Measurements from ENCODE around the gene ELN.

DNA sequence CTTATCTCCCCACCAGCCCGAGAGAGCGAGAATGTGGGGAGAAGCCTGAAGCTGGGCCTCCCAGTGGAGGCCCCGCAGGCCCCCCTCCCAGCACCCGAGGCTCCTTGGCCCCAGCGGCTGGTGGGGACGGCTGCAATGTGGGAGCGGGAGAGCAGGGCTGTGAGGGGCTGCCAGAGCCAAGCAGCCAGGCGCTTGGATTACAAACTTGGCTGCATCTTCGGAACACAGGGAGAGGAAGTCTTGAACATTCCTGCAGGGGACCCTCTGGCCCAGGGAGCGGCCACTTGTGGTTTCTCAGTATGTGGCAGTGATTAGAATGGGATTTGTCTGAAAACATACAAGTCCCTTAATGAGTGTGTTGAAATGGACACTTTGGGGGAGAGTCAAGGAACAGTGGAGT, 23.2 kb downstream of the ELN start:
- no peak for TF ChIP-seq EP300 (IDR thresholded peaks at IDR 0.05)
- TF ChIP-seq CTCF (IDR thresholded peaks at IDR 0.05), result no peak
- no peak for TF ChIP-seq POLR2A (IDR thresholded peaks at IDR 0.05; ENCODE audit: low read depth)

Data from esophagus muscularis mucosa (tissue), 4 donors.